COR-L47 (cell line): Measurements from ENCODE around the gene G2E3.
"Not testable (repeated sequence)": the region's sequence is repeated elsewhere in the genome, so short reads cannot be mapped to it uniquely, and the experiment has no call there.

Experiments used
- DNase-seq: peaks from one replicate; lab custom pipeline; 2025; lab: John Stamatoyannopoulos, UW

Gene G2E3

GRCh38 chr14:30560581-30560980, 1.6 kb downstream of the G2E3 start:
- DNase-seq, result no peak

GRCh38 chr14:30564235-30564867, 5.4 kb downstream of the G2E3 start:
- DNase-seq, result no peak

GRCh38 chr14:30564868-30565248, 5.9 kb downstream of the G2E3 start:
- DNase-seq, result no peak

- no peak for DNase-seq
These were observed 10.4 kb downstream of the G2E3 start for GRCh38 chr14:30569216-30569902.

GRCh38 chr14:30569903-30570226, 10.9 kb downstream of the G2E3 start:
- no peak for DNase-seq

- no peak for DNase-seq
These were observed 13.3 kb downstream of the G2E3 start for GRCh38 chr14:30572237-30572636.

GRCh38 chr14:30572771-30573170, 13.8 kb downstream of the G2E3 start:
- no peak for DNase-seq

GRCh38 chr14:30573226-30573814, 14.4 kb downstream of the G2E3 start:
- no peak for DNase-seq

GRCh38 chr14:30573966-30574365, 15.0 kb downstream of the G2E3 start:
- no peak for DNase-seq

- not testable (repeated sequence) for DNase-seq
These were observed 15.8 kb downstream of the G2E3 start for GRCh38 chr14:30574777-30575176.

GRCh38 chr14:30576333-30576732, 17.4 kb downstream of the G2E3 start:
- DNase-seq, result not testable (repeated sequence)

- DNase-seq, result no peak
These were observed 21.8 kb downstream of the G2E3 start for GRCh38 chr14:30580616-30581282.

- no peak for DNase-seq
These were observed 22.3 kb downstream of the G2E3 start for GRCh38 chr14:30581283-30581625.

- no peak for DNase-seq
These were observed 23.4 kb downstream of the G2E3 start for GRCh38 chr14:30582376-30582775.

- no peak for DNase-seq
These were observed 25.2 kb downstream of the G2E3 start for GRCh38 chr14:30584058-30584630.

GRCh38 chr14:30585204-30585603, 26.2 kb downstream of the G2E3 start:
- no peak for DNase-seq

GRCh38 chr14:30587141-30587540, 28.2 kb downstream of the G2E3 start:
- no peak for DNase-seq

- no peak for DNase-seq
These were observed 29.9 kb downstream of the G2E3 start for GRCh38 chr14:30588873-30589272.

GRCh38 chr14:30596935-30597334, 38.0 kb downstream of the G2E3 start:
- no peak for DNase-seq

- DNase-seq, result no peak
These were observed 38.5 kb downstream of the G2E3 start for GRCh38 chr14:30597504-30597903.

- DNase-seq, result no peak
These were observed 42.3 kb downstream of the G2E3 start for GRCh38 chr14:30600922-30601918.

- DNase-seq, result no peak
These were observed 44.4 kb downstream of the G2E3 start for GRCh38 chr14:30603402-30603801.
